Fibroblast of lung (primary cell): ENCODE measurements around the gene CNTNAP5. TPM values are rescaled to one million over a fixed set of nuclear protein-coding genes. Genes with fewer than 3 reads are reported as not detected.

ENCODE experiments used
- DNase-seq, 2 donors: peaks; one replicate each; pipeline versions ENCODE4 v3.0.0 to v3.0.0-alpha.2; 2010; ENCODE audit warnings: low read depth in 2 of 2
- H2AFZ ChIP-seq: 2 replicates; pipeline ENCODE4 v1.5.1; 2012; ENCODE audit warnings: low read length, control low read depth, inconsistent platforms
- H3K27ac ChIP-seq: 2 replicates; pipeline ENCODE4 v1.5.1; 2011; ENCODE audit warnings: low read length, control low read depth; ENCODE audit not compliant: insufficient read depth
- H3K27me3 ChIP-seq: 2 replicates; pipeline ENCODE4 v1.5.1; 2011; ENCODE audit warnings: mild to moderate bottlenecking, low read length; ENCODE audit not compliant: control insufficient read depth, insufficient read depth
- H3K36me3 ChIP-seq: 2 replicates; pipeline ENCODE4 v1.5.1; 2011; ENCODE audit warnings: low read length; ENCODE audit not compliant: control insufficient read depth, insufficient read depth
- H3K4me1 ChIP-seq: 2 replicates; pipeline ENCODE4 v1.5.1; 2011; ENCODE audit warnings: low read length; ENCODE audit not compliant: control insufficient read depth, insufficient read depth; ENCODE audit errors: extremely low read depth
- H3K4me2 ChIP-seq: 2 replicates; pipeline ENCODE4 v1.5.1; 2011; ENCODE audit warnings: low read length, control low read depth; ENCODE audit not compliant: insufficient read depth; ENCODE audit errors: extremely low read depth
- H3K4me3 ChIP-seq, 4 experiments: fragments of 200-600 bp in 1 of 4; sonication (generic) in 1 of 4; replicated peaks in 1 of 4; 2 replicates each; pipeline ENCODE4 v1.5.1; 2011 to 2016; ENCODE audit warnings: low read length in 4 of 4, low read depth in 3 of 4, mild to moderate bottlenecking in 3 of 4, control low read depth in 2 of 4, inconsistent platforms in 1 of 4, mixed read lengths in 1 of 4; ENCODE audit not compliant: insufficient read depth in 1 of 4; ENCODE audit errors: control extremely low read depth in 1 of 4
- H3K79me2 ChIP-seq: 2 replicates; pipeline ENCODE4 v1.5.1; 2012; ENCODE audit warnings: mild to moderate bottlenecking, low read length, inconsistent platforms; ENCODE audit not compliant: control insufficient read depth, insufficient read depth
- H3K9ac ChIP-seq: 2 replicates; pipeline ENCODE4 v1.5.1; 2011; ENCODE audit warnings: mild to moderate bottlenecking, low read length, control low read depth; ENCODE audit not compliant: insufficient read depth
- H3K9me3 ChIP-seq: 2 replicates; pipeline ENCODE4 v1.5.1; 2012; ENCODE audit warnings: low read depth, low read length; ENCODE audit not compliant: control insufficient read depth, insufficient read depth
- H4K20me1 ChIP-seq: 2 replicates; pipeline ENCODE4 v1.5.1; 2011; ENCODE audit warnings: low read length; ENCODE audit not compliant: control insufficient read depth, insufficient read depth; ENCODE audit errors: extremely low read depth
- CTCF ChIP-seq, 2 donors: IDR thresholded peaks in 1 of 2; conservative IDR thresholded peaks in 1 of 2; 1 replicate in 1 of 2; 2 replicates in 1 of 2; pipeline ENCODE4 v1.5.1; 2011 to 2012; ENCODE audit warnings: low read length in 2 of 2, control low read depth in 1 of 2, inconsistent platforms in 1 of 2, low read depth in 1 of 2, mild to moderate bottlenecking in 1 of 2
- EZH2 ChIP-seq: IDR thresholded peaks from 2 replicates; pipeline ENCODE4 v1.5.1; 2012; ENCODE audit warnings: low read length, control low read depth, mild to moderate bottlenecking; ENCODE audit errors: missing control alignments
- polyA plus RNA-seq, 2 donors: library from polyadenylated mRNA; depleted of rRNA in 1 of 2; stranded (reverse) in 1 of 2; unstranded in 1 of 2; fragments of >200 nt; gene quantifications; 2 replicates each; pipeline ENCODE4 v1.2.1, GENCODE V29; 2011 to 2012; ENCODE audit warnings: missing spikeins in 1 of 2
- total RNA-seq: library from RNA; depleted of rRNA; stranded (reverse); fragments of >200 nt; gene quantifications from 2 replicates; pipeline ENCODE4 v1.2.1, GENCODE V29; 2014

CNTNAP5 gene
- total and polyA plus RNA-seq, 2 donors (not counting 1 experiment from before 2014, with no cell fraction given) = not detected

GRCh38 chr2:124570872-124571271 lies 545.8 kb downstream of the CNTNAP5 start:
- Histone ChIP-seq H3K4me2 (no peak overlapping the region), H2AFZ (no peak overlapping the region), H3K79me2 (no peaks in the 10 kb centered on the region), H3K4me3 (no peak overlapping the region), H3K27ac (no peak overlapping the region), H3K27me3 (no peaks in the 10 kb centered on the region), H4K20me1 (no peaks in the 10 kb centered on the region), H3K4me1 (no peaks in the 10 kb centered on the region), H3K36me3 (no peaks in the 10 kb centered on the region), H3K9me3 (no peaks in the 10 kb centered on the region), H3K9ac (no peak overlapping the region)
- DNase-seq = no peak
- no peak for TF ChIP-seq CTCF (conservative IDR thresholded peaks at IDR 0.05 in 1 of 2, IDR thresholded peaks at IDR 0.05 in 1 of 2; ENCODE audit: low read depth in 1 of 2, low read length in 2 of 2)
- TF ChIP-seq EZH2 = no peak

- Histone ChIP-seq H3K9ac (no peak overlapping the region), H3K9me3 (no peaks in the 10 kb centered on the region), H3K27ac (no peak overlapping the region), H2AFZ (no peak overlapping the region), H3K27me3 (no peaks in the 10 kb centered on the region), H4K20me1 (no peaks in the 10 kb centered on the region), H3K4me3 (no peak overlapping the region), H3K4me2 (no peak overlapping the region), H3K4me1 (no peaks in the 10 kb centered on the region), H3K36me3 (no peaks in the 10 kb centered on the region), H3K79me2 (no peaks in the 10 kb centered on the region)
- TF ChIP-seq EZH2 (no peak), CTCF (conservative IDR thresholded peaks at IDR 0.05 in 1 of 2, IDR thresholded peaks at IDR 0.05 in 1 of 2; ENCODE audit: low read depth in 1 of 2, low read length in 2 of 2) (no peak)
- no peak for DNase-seq
These were observed 546.7 kb downstream of the CNTNAP5 start for GRCh38 chr2:124571836-124572235.

GRCh38 chr2:124572934-124573634 lies 548.0 kb downstream of the CNTNAP5 start:
- Histone ChIP-seq H3K4me1 (no peaks in the 10 kb centered on the region), H2AFZ (no peak overlapping the region), H3K36me3 (no peaks in the 10 kb centered on the region)

More at GRCh38 chr2:124572934-124573634, 548.0 kb downstream of the CNTNAP5 start:
- no peak overlapping the region for H3K4me2 ChIP-seq
- H3K79me2 ChIP-seq = no peaks in the 10 kb centered on the region
- H3K4me3 ChIP-seq = no peak overlapping the region
- no peaks in the 10 kb centered on the region for H3K27me3 ChIP-seq
- no peak overlapping the region for H3K9ac ChIP-seq
- H4K20me1 ChIP-seq = no peaks in the 10 kb centered on the region
- no peak overlapping the region for H3K27ac ChIP-seq
- TF ChIP-seq CTCF (conservative IDR thresholded peaks at IDR 0.05 in 1 of 2, IDR thresholded peaks at IDR 0.05 in 1 of 2; ENCODE audit: low read depth in 1 of 2, low read length in 2 of 2) (no peak), EZH2 (no peak)
- H3K9me3 ChIP-seq = no peaks in the 10 kb centered on the region
- DNase-seq = no peak
